Heart right ventricle (tissue), 16 donors: ENCODE results near the gene GRK1. TPM values are rescaled to one million over a fixed set of nuclear protein-coding genes. Genes with fewer than 3 reads are reported as not detected.

Source experiments
- ATAC-seq, 8 donors: fragments of 200-7000 bp; cut with Tn5 transposase; one replicate each; pipeline ENCODE4 v1.9.1; 2020; ENCODE audit warnings: mild to moderate bottlenecking in 8 of 8, moderate library complexity in 8 of 8, moderate number of reproducible peaks in 1 of 8
- DNase-seq, 2 donors: peaks; one replicate each; pipeline ENCODE4 v3.0.0-alpha.2; 2020
- H3K27ac ChIP-seq, 10 donors: fragments of 200-600 bp; sonication (generic) in 2 of 10; one replicate each; pipeline versions ENCODE4 v1.5.0 to v1.8.0; 2020 to 2022; ENCODE audit warnings: mild to moderate bottlenecking in 3 of 10
- H3K27me3 ChIP-seq, 7 donors: fragments of 200-600 bp; one replicate each; pipeline ENCODE4 v1.8.0; 2021 to 2022; ENCODE audit warnings: mild to moderate bottlenecking in 2 of 7
- H3K36me3 ChIP-seq, 9 donors: fragments of 200-600 bp; sonication (generic) in 1 of 9; one replicate each; pipeline versions ENCODE4 v1.5.0 to v1.8.0; 2020 to 2022; ENCODE audit warnings: mild to moderate bottlenecking in 2 of 9
- H3K4me1 ChIP-seq, 9 donors: fragments of 200-600 bp; sonication (generic) in 1 of 9; one replicate each; pipeline versions ENCODE4 v1.5.0 to v1.8.0; 2020 to 2022; ENCODE audit warnings: mild to moderate bottlenecking in 4 of 9
- H3K4me3 ChIP-seq, 10 donors: fragments of 200-600 bp; sonication (generic) in 2 of 10; one replicate each; pipeline versions ENCODE4 v1.5.0 to v1.8.0; 2020 to 2022; ENCODE audit warnings: mild to moderate bottlenecking in 7 of 10, moderate library complexity in 2 of 10
- H3K9me3 ChIP-seq, 11 donors: fragments of 200-600 bp in 10 of 11; sonication (generic) in 2 of 11; one replicate each; pipeline versions ENCODE4 v1.5.0 to v1.8.0; 2013 to 2022; ENCODE audit warnings: mild to moderate bottlenecking in 2 of 11, control low read depth in 1 of 11, moderate library complexity in 1 of 11
- WGBS, 2 donors: extraction: QIAGEN DNeasy Blood & Tissue Kit; methylation state at CpG; one replicate each; pipeline ENCODE4 v1.1.7; 2013; ENCODE audit warnings: inconsistent platforms in 1 of 2; 5-methylcytosine and 5-hydroxymethylcytosine counted together
- intact Hi-C, 10 donors: fragments of 100-400 bp; cut with DNase I; formaldehyde crosslinking; loops; one replicate each; pipeline versions ENCODE4 v1.11.1 to v1.14.2; 2022
- polyA plus RNA-seq, 2 donors: library from polyadenylated mRNA; stranded (reverse); fragments of 200-250 nt; gene quantifications; one replicate each; pipeline ENCODE4 v1.2.3, GENCODE V29; 2013
- total RNA-seq, 10 donors: library from RNA; stranded (reverse); fragmentation: NEBNext Ultra II Directional in 3 of 10; extraction: Animal tissue kit (Norgen Biotek cat#: 25700) in 3 of 10; gene quantifications; one replicate each; pipeline versions ENCODE4 v1.2.1 to v1.2.4, GENCODE V29; 2021 to 2023
- TF ChIP-seq, protein P1 (sequence below), 9 donors: fragments of 200-600 bp; sonication (generic) in 2 of 9; IDR thresholded peaks; one replicate each; pipeline versions ENCODE4 v1.5.0 to v1.8.0; 2021 to 2022; ENCODE audit warnings: antibody characterized with exemption in 9 of 9, mild to moderate bottlenecking in 5 of 9, moderate library complexity in 1 of 9
- donor health status: Arrhythmogenic right ventricular cardiomyopathy.
- donor health status: ischemic (EF 13 %, LVEDD 7.1; RV severe dilation, severe dysfunction).
- donor health status: healthy with polysubstance abuse.
- donor health status: DM: no; HTN: yes; CAD: no.
- donor health status: DM: no; HTN: no; CAD: no.
- donor health status: ischemic (EF 25% LVEDD 6.9; RV normal size, moderate dysfunction).
- donor health status: ischemic (EF 25% LVEDD 5.7; RV mildly dilated, moderate dysfunction).
- donor health status: healthy.
- donor health status: DM: yes; HTN: yes; CAD: no.
- donor health status: Ischemic cardiomyopathy.
- donor health status: ischemic (EF 35%, LVEDD 5.7; RV mildly dilated, moderate dysfunction).
- donor health status: nonischemic (EF 11% LVEDD 7.7; RV severe dilation, severe dysfunction).
- donor health status: DM: yes; HTN: yes; CAD: no.
- donor health status: PGD.
- donor health status: ischemic (EF 29% LVEDD 5.4; RV normal size, mild dysfunction).
- donor health status: nonischemic (EF 23%, LVEDD 6.1; RV moderate dilation, normal function).

Gene GRK1
- total and polyA plus RNA-seq, 12 donors = 0.01 to 0.79 (median 0.18) TPM; not detected in 4

- ATAC-seq (peak in 7 of 8 donors; percentile 17 to 62 (median 39)), DNase-seq (peak; percentile 45 to 60)
- Histone ChIP-seq H3K4me3 (peak overlapping the region; percentile 52 to 83 (median 68)), H3K9me3 (no peaks in the 10 kb centered on the region), H3K36me3 (no peaks in the 10 kb centered on the region), H3K27me3 (peaks cover 0 to 26% (median 0%) of the 10 kb centered on the region in 7 donors), H3K4me1 (peaks cover 0 to 27% (median 12%) of the 10 kb centered on the region in 9 donors), H3K27ac (peak overlapping the region; percentile 37 to 93 (median 74))
- TF ChIP-seq, protein P1, sequence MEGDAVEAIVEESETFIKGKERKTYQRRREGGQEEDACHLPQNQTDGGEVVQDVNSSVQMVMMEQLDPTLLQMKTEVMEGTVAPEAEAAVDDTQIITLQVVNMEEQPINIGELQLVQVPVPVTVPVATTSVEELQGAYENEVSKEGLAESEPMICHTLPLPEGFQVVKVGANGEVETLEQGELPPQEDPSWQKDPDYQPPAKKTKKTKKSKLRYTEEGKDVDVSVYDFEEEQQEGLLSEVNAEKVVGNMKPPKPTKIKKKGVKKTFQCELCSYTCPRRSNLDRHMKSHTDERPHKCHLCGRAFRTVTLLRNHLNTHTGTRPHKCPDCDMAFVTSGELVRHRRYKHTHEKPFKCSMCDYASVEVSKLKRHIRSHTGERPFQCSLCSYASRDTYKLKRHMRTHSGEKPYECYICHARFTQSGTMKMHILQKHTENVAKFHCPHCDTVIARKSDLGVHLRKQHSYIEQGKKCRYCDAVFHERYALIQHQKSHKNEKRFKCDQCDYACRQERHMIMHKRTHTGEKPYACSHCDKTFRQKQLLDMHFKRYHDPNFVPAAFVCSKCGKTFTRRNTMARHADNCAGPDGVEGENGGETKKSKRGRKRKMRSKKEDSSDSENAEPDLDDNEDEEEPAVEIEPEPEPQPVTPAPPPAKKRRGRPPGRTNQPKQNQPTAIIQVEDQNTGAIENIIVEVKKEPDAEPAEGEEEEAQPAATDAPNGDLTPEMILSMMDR (IDR thresholded peaks at IDR 0.05) = no peak
- intact Hi-C loops = loop anchor here in 1 of 10 donors (2.0 kb wide), 1 partner anchor 57 kb away; no protein-coding TSS in a partner anchor
- 1 to 2% methylated on average over 26 of the region's 26 CpGs for WGBS, 2 donors
Observed at GRCh38 chr13:113759525-113760137, 92.6 kb downstream of the GRK1 start.

DNA sequence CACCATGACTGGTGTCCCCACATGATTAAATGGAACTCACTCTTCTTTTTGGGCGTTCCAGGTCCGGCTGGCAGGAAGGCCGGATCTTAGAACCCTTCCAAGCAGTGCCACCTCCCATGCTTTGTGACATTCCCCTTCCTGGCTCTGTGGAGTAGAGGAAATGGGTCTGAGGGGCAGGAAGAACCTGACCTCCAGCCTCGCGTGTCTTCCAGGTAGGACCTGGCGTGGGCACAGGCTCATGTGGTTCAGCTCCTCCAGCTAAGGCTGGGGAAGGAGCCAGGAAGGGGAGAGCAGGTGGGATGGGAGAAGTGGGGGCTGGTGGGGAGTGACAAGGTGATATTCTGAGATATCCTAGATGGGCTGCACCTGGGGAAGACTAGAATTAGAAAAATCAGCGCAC, 94.1 kb downstream of the GRK1 start:
- intact Hi-C loops = no loop called here
- Histone ChIP-seq H3K36me3 (no peaks in the 10 kb centered on the region), H3K9me3 (no peaks in the 10 kb centered on the region), H3K27me3 (peaks cover 0 to 26% (median 0%) of the 10 kb centered on the region in 7 donors), H3K4me1 (peaks cover 0 to 27% (median 12%) of the 10 kb centered on the region in 9 donors), H3K27ac (peak overlapping the region in 1 of 10 donors; percentile 14), H3K4me3 (no peak overlapping the region)
- TF ChIP-seq, protein P1 (IDR thresholded peaks at IDR 0.05) = no peak
- ATAC-seq = no peak
- WGBS, 2 donors = 72 to 87% methylated on average over 7 of the region's 7 CpGs
- DNase-seq = no peak

DNA sequence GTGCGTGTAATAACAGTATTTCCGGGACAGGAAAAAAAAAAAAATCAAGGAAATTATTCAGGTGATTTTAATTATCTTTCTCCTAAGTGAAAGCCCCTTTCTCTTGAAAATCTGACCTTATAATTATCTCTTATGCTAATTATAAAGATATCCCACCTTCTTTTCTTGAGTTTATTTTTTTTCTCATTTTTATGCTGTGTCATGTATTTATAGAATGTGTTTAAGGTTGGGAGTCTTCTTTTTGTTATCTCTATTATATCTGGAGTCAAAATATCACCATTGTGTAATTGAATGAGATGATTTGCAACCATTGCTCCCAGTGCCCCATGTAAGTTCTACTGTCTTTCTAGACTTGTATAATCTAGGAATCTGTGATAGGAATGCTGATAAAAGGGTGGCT, 95.1 kb downstream of the GRK1 start:
- no peak for ATAC-seq

DNA sequence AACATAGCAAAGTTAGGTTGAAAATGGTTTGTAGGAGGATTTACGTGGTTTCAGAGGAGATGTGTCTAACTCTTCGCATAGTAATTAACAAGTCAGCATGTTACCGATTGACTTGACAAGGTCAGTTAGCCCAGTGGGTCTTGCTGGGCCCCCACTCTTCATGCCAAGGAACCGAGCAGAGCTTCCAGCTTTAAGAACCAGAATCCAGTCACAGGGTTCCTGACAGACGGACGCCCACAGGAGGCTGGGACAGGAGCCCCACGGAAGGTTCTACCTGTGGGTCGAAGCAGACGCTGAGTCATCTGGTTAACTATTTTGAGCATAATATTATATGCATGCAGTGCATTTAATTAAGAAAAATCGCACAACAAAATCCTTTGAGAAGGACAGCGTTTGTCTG, 95.5 kb downstream of the GRK1 start:
- WGBS, 2 donors = 80 to 82% methylated on average over 11 of the region's 11 CpGs

More for the DNA sequence above, 95.1 kb downstream of the GRK1 start:
- H3K27me3 ChIP-seq = peaks cover 0 to 26% (median 0%) of the 10 kb centered on the region in 7 donors
- H3K4me1 ChIP-seq = peaks cover 0 to 27% (median 12%) of the 10 kb centered on the region in 9 donors
- H3K9me3 ChIP-seq = no peaks in the 10 kb centered on the region
- H3K4me3 ChIP-seq = no peak overlapping the region
- no peak for DNase-seq
- H3K27ac ChIP-seq = no peak overlapping the region
- WGBS, 2 donors = 69 to 76% methylated on average over 2 of the region's 2 CpGs
- TF ChIP-seq, protein P1 (IDR thresholded peaks at IDR 0.05) = no peak
- H3K36me3 ChIP-seq = peaks cover 0 to 2% (median 0%) of the 10 kb centered on the region in 9 donors
- intact Hi-C loops = no loop called here

More for the DNA sequence above, 95.5 kb downstream of the GRK1 start:
- Histone ChIP-seq H3K4me1 (peaks cover 0 to 27% (median 12%) of the 10 kb centered on the region in 9 donors), H3K36me3 (peaks cover 0 to 6% (median 0%) of the 10 kb centered on the region in 9 donors), H3K27me3 (peaks cover 0 to 26% (median 0%) of the 10 kb centered on the region in 7 donors), H3K4me3 (no peak overlapping the region), H3K9me3 (no peaks in the 10 kb centered on the region), H3K27ac (no peak overlapping the region)
- ATAC-seq = no peak
- DNase-seq = no peak
- TF ChIP-seq, protein P1 (IDR thresholded peaks at IDR 0.05) = no peak
- intact Hi-C loops = no loop called here
